Vagina (tissue), 2 donors: Measurements from ENCODE around the gene NRARP.

Source experiments
- CTCF ChIP-seq, 3 experiments: fragments of 450-650 bp in 2 of 3; fragments of 200-600 bp in 1 of 3; sonication (generic) in 1 of 3; IDR thresholded peaks; one replicate each; pipeline ENCODE4 v1.5.1; 2017 to 2019; ENCODE audit warnings: antibody characterized with exemption in 3 of 3, mild to moderate bottlenecking in 2 of 3, moderate library complexity in 2 of 3
- POLR2A ChIP-seq, 2 donors: fragments of 450-650 bp; IDR thresholded peaks; one replicate each; pipeline ENCODE4 v1.6.1; 2017; ENCODE audit warnings: antibody characterized with exemption in 2 of 2, mild to moderate bottlenecking in 2 of 2, moderate library complexity in 2 of 2
- POLR2AphosphoS5 ChIP-seq, 2 donors: sonication (generic); formaldehyde crosslinking; IDR thresholded peaks; one replicate each; pipeline ENCODE4 v1.9.0; 2017; ENCODE audit warnings: antibody characterized with exemption in 2 of 2, mild to moderate bottlenecking in 2 of 2, low read depth in 1 of 2; ENCODE audit not compliant: insufficient read depth in 1 of 2

DNA sequence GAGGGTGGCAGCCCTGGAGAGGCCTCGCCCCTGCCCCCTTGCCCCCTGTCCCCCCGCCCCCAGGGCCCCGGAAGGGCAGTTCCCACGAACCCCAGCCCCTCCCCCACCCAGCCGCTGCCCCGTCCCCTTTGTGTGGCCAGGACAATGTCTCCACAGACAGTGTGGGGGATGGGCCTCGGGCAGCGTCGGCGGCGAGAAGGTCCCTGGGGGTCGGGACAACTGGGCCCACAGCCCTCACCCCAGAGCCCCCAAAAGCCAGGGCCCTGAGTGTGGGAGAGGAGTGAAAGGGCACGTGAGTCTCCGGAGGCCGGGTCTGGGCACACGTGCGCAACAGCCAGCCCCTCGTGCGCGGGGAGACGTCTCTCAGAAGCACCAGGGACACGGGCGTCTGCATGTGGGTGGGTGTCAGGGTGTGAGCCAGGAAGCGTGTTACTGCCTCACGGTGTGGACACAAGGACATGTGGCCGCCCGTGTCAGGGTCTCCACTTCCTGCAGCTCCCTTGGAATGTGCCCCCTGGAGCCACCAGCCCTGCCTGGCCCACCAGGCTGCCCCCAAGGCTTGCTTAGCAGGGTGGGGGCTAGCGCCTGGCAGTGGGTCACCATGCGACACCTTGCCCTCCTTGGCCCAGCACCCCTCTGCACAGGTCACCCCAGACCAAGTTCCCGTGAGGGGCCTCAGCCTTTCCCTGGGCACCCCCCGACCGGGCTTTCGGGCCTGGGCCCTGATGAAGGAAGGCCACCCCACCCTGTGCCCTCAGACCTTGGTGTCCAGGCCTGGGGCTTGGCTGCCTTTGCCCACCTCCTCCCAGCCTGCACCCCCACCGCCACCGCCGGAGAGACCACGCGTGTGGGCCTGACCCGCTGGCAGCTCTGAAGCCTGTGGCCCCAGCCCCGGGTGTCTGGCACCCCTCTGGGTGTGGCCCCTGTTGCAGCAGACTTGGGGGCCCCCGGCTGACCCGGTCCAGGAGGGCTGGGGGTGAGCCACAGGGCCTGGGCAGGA is 12.8 kb upstream of the NRARP start:
- TF ChIP-seq CTCF (IDR thresholded peaks at IDR 0.05) (no peak), POLR2AphosphoS5 (IDR thresholded peaks at IDR 0.05; ENCODE audit: insufficient read depth in 1 of 2, low read depth in 1 of 2) (no peak), POLR2A (IDR thresholded peaks at IDR 0.05) (no peak)
